ENCODE results near the gene GALNT3.

The GALNT3 gene

GRCh38 chr2:165718610-165719210 is 75.3 kb downstream of the GALNT3 start:
- DNase-seq, result no peak

GRCh38 chr2:165716091-165716490 is 78.0 kb downstream of the GALNT3 start:
- no peak for DNase-seq

- DNase-seq, result no peak
These were observed 87.0 kb downstream of the GALNT3 start for GRCh38 chr2:165706960-165707487.

GRCh38 chr2:165701147-165701546 is 92.9 kb downstream of the GALNT3 start:
- no peak for DNase-seq

- no peak for DNase-seq
These were observed 93.5 kb downstream of the GALNT3 start for GRCh38 chr2:165700531-165700930.

- no peak for DNase-seq
These were observed 94.1 kb downstream of the GALNT3 start for GRCh38 chr2:165699946-165700345.

- DNase-seq, result no peak
These were observed 95.6 kb downstream of the GALNT3 start for GRCh38 chr2:165698444-165698884.

GRCh38 chr2:165697748-165698443 is 96.2 kb downstream of the GALNT3 start:
- DNase-seq, result no peak
